ENCODE data around the gene COX6A1.

- TF ChIP-seq, protein P1, sequence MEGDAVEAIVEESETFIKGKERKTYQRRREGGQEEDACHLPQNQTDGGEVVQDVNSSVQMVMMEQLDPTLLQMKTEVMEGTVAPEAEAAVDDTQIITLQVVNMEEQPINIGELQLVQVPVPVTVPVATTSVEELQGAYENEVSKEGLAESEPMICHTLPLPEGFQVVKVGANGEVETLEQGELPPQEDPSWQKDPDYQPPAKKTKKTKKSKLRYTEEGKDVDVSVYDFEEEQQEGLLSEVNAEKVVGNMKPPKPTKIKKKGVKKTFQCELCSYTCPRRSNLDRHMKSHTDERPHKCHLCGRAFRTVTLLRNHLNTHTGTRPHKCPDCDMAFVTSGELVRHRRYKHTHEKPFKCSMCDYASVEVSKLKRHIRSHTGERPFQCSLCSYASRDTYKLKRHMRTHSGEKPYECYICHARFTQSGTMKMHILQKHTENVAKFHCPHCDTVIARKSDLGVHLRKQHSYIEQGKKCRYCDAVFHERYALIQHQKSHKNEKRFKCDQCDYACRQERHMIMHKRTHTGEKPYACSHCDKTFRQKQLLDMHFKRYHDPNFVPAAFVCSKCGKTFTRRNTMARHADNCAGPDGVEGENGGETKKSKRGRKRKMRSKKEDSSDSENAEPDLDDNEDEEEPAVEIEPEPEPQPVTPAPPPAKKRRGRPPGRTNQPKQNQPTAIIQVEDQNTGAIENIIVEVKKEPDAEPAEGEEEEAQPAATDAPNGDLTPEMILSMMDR (IDR thresholded peaks at IDR 0.05; ENCODE audit: insufficient read depth, low read length, poor library complexity, severe bottlenecking) = no peak
- no peak for TF ChIP-seq EZH2phosphoT487 (conservative IDR thresholded peaks at IDR 0.05; ENCODE audit: low read length)
Measured at GRCh38 chr12:120473807-120474615, 36.1 kb downstream of the COX6A1 start.

Measured in SU-DHL-6 (cell line).